ENCODE measurements around the gene WNT10A.

- TF ChIP-seq SMC3 (IDR thresholded peaks at IDR 0.05; ENCODE audit: borderline replicate concordance, low read length) (no peak), NR2C2 (IDR thresholded peaks at IDR 0.05; ENCODE audit: borderline replicate concordance, control insufficient read depth, insufficient read length, low read depth) (no peak), ESRRA (IDR thresholded peaks at IDR 0.05; ENCODE audit: low read length) (no peak), ZNF207 (IDR thresholded peaks at IDR 0.05; ENCODE audit: borderline replicate concordance) (no peak), ZNF274 (IDR thresholded peaks at IDR 0.05; ENCODE audit: insufficient read depth, insufficient read length) (no peak), CTCF (IDR thresholded peaks at IDR 0.05 in 2 of 3, conservative IDR thresholded peaks at IDR 0.05 in 1 of 3; ENCODE audit: control insufficient read depth in 2 of 3, extremely low read depth in 1 of 3, insufficient read depth in 1 of 3, low read depth in 3 of 3, low read length in 3 of 3) (no peak), RAD21 (IDR thresholded peaks at IDR 0.05; ENCODE audit: insufficient read depth, low read depth, low read length) (no peak), USF1 (IDR thresholded peaks at IDR 0.05; ENCODE audit: borderline replicate concordance, extremely low read length, insufficient read depth, low read depth, low read length) (no peak), ATF2 (IDR thresholded peaks at IDR 0.05; ENCODE audit: low read length) (no peak), TAF1 (IDR thresholded peaks at IDR 0.05; ENCODE audit: borderline replicate concordance, low read depth, low read length) (no peak), EP300 (IDR thresholded peaks at IDR 0.05; ENCODE audit: borderline replicate concordance in 1 of 2, control insufficient read depth in 1 of 2, low read depth in 2 of 2, low read length in 2 of 2) (no peak)
Measured at GRCh38 chr2:218887079-218887478, 6.4 kb downstream of the WNT10A start.

All from GM12878 (cell line).